ENCODE results near the gene SPATC1L.
"Not testable (repeated sequence)": the region's sequence is repeated elsewhere in the genome, so short reads cannot be mapped to it uniquely, and the experiment has no call there.

Gene SPATC1L

DNA sequence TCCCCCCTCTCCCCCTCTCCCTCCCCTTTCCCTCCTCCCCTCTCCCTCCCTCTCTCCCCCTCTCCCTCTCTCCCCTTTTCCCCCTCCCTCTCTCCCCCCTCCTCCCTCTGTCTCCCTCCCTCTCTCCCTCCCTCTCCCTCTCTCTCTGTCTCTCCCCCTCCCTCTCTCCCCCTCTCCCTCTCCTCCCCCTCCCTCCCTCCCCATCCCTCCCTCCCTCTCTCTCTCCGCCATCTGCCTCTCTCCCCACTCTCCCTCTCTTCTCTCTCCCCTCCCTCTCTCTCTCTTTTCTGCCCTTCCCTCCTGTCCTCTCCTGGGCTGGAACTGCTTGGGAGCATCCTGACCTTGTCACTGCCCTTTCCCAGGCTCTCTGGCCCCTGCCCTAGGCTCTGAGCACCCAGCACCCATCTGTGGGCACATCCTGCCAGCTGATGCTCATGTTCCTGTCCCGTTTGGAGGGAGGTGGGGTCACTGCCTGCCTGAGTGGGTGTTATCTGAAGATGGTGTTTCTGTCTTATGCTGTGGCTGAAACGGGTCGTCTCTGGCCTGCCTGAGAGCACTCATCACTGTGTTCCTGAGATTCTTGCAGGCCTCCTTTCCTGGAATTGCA lies 39.7 kb downstream of the SPATC1L start:
- no peak overlapping the region for H3K27ac ChIP-seq (ENCODE audit: low read depth, low read length)
- H3K9me3 ChIP-seq (ENCODE audit: insufficient read depth, low read depth, low read length), result no peaks in the 10 kb centered on the region
- no peak overlapping the region for H3K9ac ChIP-seq (ENCODE audit: low read depth, low read length)
- WGBS, result 54% methylated on average over 4 of the region's 4 CpGs
- H3K36me3 ChIP-seq (ENCODE audit: insufficient read depth, low read length), result no peaks in the 10 kb centered on the region
- H3K4me3 ChIP-seq (ENCODE audit: low read length), result no peak overlapping the region
- H3K27me3 ChIP-seq (ENCODE audit: insufficient read depth, low read length), result no peaks in the 10 kb centered on the region
- H3K4me1 ChIP-seq (ENCODE audit: insufficient read depth, low read length), result peaks cover 3% of the 10 kb centered on the region; the same call in 1 of the 2 replicates

DNA sequence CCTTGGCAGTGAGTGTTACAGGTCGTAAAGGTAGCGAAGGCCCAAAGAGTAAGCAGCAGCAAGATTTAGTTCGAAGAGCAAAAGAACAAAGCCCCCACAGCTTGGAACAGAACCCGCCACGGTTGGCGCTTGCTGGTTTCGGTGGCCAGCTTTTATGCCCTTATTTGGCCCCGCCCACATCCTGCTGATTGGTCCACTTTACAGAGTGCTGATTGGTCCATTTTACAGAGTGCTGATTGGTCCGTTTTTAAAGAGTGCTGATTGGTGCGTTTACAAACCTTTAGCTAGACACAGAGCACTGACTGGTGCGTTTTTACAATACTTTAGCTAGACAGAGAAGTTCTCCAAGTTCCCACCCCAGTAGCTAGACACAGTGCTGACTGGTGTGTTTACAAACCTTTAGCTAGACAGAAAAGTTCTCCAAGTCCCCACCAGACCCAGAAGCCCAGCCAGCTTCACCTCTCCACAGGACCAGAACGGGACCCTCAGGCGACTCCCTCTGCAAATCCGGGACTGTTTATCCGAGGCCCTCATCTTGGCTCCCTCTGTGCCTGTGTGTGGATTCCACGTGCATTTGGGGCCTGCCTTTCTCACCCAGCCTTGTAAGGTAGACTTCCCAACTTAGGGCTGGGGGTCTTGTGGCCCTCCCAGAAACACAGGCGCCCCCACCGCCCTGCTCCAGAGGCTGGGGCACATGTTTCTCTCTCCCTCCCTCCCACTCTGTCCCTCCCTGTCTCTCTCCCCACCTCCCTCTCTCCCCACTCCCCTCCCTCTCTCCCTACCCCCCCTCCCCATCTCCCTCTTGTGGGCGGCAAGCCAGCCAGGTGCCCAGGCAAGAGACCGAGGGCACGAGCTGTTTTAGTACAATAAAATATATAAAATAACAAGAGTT lies 41.4 kb downstream of the SPATC1L start:
- Histone ChIP-seq H3K4me1 (ENCODE audit: insufficient read depth, low read length) (peaks cover 3% of the 10 kb centered on the region; the same call in 1 of the 2 replicates), H3K9me3 (ENCODE audit: insufficient read depth, low read depth, low read length) (no peaks in the 10 kb centered on the region), H3K27me3 (ENCODE audit: insufficient read depth, low read length) (no peaks in the 10 kb centered on the region), H3K36me3 (ENCODE audit: insufficient read depth, low read length) (no peaks in the 10 kb centered on the region), H3K4me3 (ENCODE audit: low read length) (no peak overlapping the region), H3K27ac (ENCODE audit: low read depth, low read length) (no peak overlapping the region), H3K9ac (ENCODE audit: low read depth, low read length) (no peak overlapping the region)
- WGBS, result 93% methylated on average over 18 of the region's 21 CpGs

GRCh38 chr21:46141767-46142581 lies 42.3 kb downstream of the SPATC1L start:
- H3K9ac ChIP-seq (ENCODE audit: low read depth, low read length), result no peak overlapping the region

GRCh38 chr21:46140352-46141003 lies 43.8 kb downstream of the SPATC1L start:
- not testable (repeated sequence) for H3K27me3 ChIP-seq (ENCODE audit: insufficient read depth, low read length); H3K27ac ChIP-seq (ENCODE audit: low read depth, low read length); H3K4me1 ChIP-seq (ENCODE audit: insufficient read depth, low read length); H3K9ac ChIP-seq (ENCODE audit: low read depth, low read length); H3K9me3 ChIP-seq (ENCODE audit: insufficient read depth, low read depth, low read length); H3K36me3 ChIP-seq (ENCODE audit: insufficient read depth, low read length); H3K4me3 ChIP-seq (ENCODE audit: low read length)
- whole genome bisulfite sequencing, result 84% methylated on average over 29 of the region's 29 CpGs

More at GRCh38 chr21:46141767-46142581, 42.3 kb downstream of the SPATC1L start:
- Histone ChIP-seq H3K36me3 (ENCODE audit: insufficient read depth, low read length) (no peaks in the 10 kb centered on the region), H3K9me3 (ENCODE audit: insufficient read depth, low read depth, low read length) (no peaks in the 10 kb centered on the region), H3K27me3 (ENCODE audit: insufficient read depth, low read length) (no peaks in the 10 kb centered on the region), H3K4me1 (ENCODE audit: insufficient read depth, low read length) (peaks cover 3% of the 10 kb centered on the region; the same call in 1 of the 2 replicates), H3K27ac (ENCODE audit: low read depth, low read length) (no peak overlapping the region), H3K4me3 (ENCODE audit: low read length) (no peak overlapping the region)
- 96% methylated on average over 41 of the region's 45 CpGs for WGBS

DNA sequence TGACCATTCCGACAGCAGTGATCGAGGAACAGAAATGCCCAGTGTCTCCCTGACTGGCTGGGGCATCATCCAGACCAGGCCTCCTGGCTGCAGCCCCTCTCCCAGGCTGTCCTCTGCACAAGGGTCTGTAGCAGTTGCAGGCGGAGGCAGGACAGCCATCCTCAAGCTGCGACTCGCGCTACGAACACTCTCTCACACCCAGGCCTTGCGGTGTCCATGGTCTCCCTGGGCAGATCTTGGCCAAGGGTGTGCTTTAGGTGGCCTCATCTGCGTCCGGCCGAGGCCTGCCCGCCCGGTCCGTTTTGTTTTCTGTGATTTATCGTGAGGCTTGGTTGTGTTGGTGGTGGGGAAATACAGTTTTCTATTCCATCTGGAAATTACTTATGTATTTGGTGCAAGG lies 44.6 kb downstream of the SPATC1L start:
- no peaks in the 10 kb centered on the region for H3K36me3 ChIP-seq (ENCODE audit: insufficient read depth, low read length)
- peaks cover 3% of the 10 kb centered on the region; the same call in 1 of the 2 replicates for H3K4me1 ChIP-seq (ENCODE audit: insufficient read depth, low read length)
- H3K9me3 ChIP-seq (ENCODE audit: insufficient read depth, low read depth, low read length), result no peaks in the 10 kb centered on the region
- no peak overlapping the region for H3K9ac ChIP-seq (ENCODE audit: low read depth, low read length)
- H3K27ac ChIP-seq (ENCODE audit: low read depth, low read length), result no peak overlapping the region
- H3K27me3 ChIP-seq (ENCODE audit: insufficient read depth, low read length), result no peaks in the 10 kb centered on the region
- no peak overlapping the region for H3K4me3 ChIP-seq (ENCODE audit: low read length)
- 82% methylated on average over 15 of the region's 15 CpGs for WGBS

- H3K36me3 ChIP-seq (ENCODE audit: insufficient read depth, low read length), result no peaks in the 10 kb centered on the region
- H3K4me3 ChIP-seq (ENCODE audit: low read length), result no peak overlapping the region
- H3K27me3 ChIP-seq (ENCODE audit: insufficient read depth, low read length), result no peaks in the 10 kb centered on the region
- H3K9me3 ChIP-seq (ENCODE audit: insufficient read depth, low read depth, low read length), result no peaks in the 10 kb centered on the region
- 95% methylated on average over 28 of the region's 28 CpGs for WGBS
- no peak overlapping the region for H3K27ac ChIP-seq (ENCODE audit: low read depth, low read length)
- no peak overlapping the region; the same call in 1 of the 2 replicates for H3K9ac ChIP-seq (ENCODE audit: low read depth, low read length)
- H3K4me1 ChIP-seq (ENCODE audit: insufficient read depth, low read length), result no peaks in the 10 kb centered on the region
Measured at GRCh38 chr21:46138383-46138970, 45.8 kb downstream of the SPATC1L start.

DNA sequence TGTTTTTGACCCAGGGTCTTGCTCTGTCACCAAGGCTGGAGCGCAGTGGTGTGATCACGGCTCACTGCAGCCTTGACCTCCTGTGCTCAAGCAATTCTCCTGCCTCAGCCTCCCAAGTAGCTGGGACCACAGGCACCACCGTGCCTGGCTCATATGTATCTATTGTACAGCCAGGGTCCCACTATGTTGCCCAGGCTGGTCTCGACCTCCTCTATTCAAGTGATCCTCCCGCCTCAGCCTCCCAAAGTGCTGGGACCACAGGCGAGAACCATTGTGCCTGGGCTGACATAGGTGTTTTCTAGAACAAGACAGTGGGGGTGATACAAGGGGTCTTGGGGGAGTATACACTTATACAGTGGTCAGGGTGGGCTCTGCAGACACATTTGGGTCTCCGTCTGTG lies 46.4 kb downstream of the SPATC1L start:
- Histone ChIP-seq H3K4me1 (ENCODE audit: insufficient read depth, low read length) (no peaks in the 10 kb centered on the region), H3K4me3 (ENCODE audit: low read length) (no peak overlapping the region), H3K9me3 (ENCODE audit: insufficient read depth, low read depth, low read length) (no peaks in the 10 kb centered on the region), H3K36me3 (ENCODE audit: insufficient read depth, low read length) (no peaks in the 10 kb centered on the region), H3K9ac (ENCODE audit: low read depth, low read length) (no peak overlapping the region; the same call in 1 of the 2 replicates), H3K27ac (ENCODE audit: low read depth, low read length) (no peak overlapping the region), H3K27me3 (ENCODE audit: insufficient read depth, low read length) (no peaks in the 10 kb centered on the region)
- WGBS, result 95% methylated on average over 7 of the region's 7 CpGs

- Histone ChIP-seq H3K9me3 (ENCODE audit: insufficient read depth, low read depth, low read length) (no peaks in the 10 kb centered on the region), H3K27me3 (ENCODE audit: insufficient read depth, low read length) (no peaks in the 10 kb centered on the region), H3K4me1 (ENCODE audit: insufficient read depth, low read length) (no peaks in the 10 kb centered on the region), H3K27ac (ENCODE audit: low read depth, low read length) (no peak overlapping the region), H3K9ac (ENCODE audit: low read depth, low read length) (no peak overlapping the region), H3K36me3 (ENCODE audit: insufficient read depth, low read length) (no peaks in the 10 kb centered on the region), H3K4me3 (ENCODE audit: low read length) (no peak overlapping the region)
- WGBS, result 87% methylated on average over 22 of the region's 22 CpGs
Measured at GRCh38 chr21:46136739-46137349, 47.4 kb downstream of the SPATC1L start.

DNA sequence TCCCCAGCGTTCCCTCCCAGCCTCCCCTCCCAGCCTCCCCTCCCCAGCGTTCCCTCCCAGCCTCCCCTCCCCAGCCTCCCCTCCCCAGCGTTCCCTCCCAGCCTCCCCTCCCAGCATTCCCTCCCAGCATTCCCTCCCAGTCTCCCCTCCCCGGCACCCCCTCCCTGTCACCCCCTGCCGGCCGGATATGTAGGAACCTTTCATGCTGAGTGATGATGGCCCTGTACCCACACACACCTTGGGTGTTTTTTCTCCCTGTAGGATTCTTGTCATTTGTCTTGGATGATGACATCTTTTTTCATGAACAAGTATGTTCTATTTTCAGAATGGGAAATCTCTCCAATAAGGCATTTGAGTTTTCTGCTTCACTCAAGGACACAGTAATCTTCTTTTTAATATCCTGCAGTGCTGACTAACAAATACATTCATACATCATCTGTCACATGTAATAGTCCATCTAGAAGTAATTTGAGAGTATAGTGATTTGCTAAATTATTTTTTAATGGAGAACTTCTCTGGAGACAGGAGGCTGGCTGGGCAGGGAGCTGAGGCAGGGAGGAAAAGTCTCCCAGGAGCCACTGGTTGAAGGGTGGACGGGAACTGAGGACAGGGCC lies 48.4 kb downstream of the SPATC1L start:
- Histone ChIP-seq H3K9me3 (ENCODE audit: insufficient read depth, low read depth, low read length) (no peaks in the 10 kb centered on the region), H3K4me1 (ENCODE audit: insufficient read depth, low read length) (no peaks in the 10 kb centered on the region), H3K36me3 (ENCODE audit: insufficient read depth, low read length) (no peaks in the 10 kb centered on the region), H3K4me3 (ENCODE audit: low read length) (no peak overlapping the region), H3K9ac (ENCODE audit: low read depth, low read length) (no peak overlapping the region), H3K27ac (ENCODE audit: low read depth, low read length) (no peak overlapping the region), H3K27me3 (ENCODE audit: insufficient read depth, low read length) (no peaks in the 10 kb centered on the region)
- WGBS, result 77% methylated on average over 4 of the region's 7 CpGs
